Measurements from ENCODE around the gene IRF4.

Gene IRF4

DNA sequence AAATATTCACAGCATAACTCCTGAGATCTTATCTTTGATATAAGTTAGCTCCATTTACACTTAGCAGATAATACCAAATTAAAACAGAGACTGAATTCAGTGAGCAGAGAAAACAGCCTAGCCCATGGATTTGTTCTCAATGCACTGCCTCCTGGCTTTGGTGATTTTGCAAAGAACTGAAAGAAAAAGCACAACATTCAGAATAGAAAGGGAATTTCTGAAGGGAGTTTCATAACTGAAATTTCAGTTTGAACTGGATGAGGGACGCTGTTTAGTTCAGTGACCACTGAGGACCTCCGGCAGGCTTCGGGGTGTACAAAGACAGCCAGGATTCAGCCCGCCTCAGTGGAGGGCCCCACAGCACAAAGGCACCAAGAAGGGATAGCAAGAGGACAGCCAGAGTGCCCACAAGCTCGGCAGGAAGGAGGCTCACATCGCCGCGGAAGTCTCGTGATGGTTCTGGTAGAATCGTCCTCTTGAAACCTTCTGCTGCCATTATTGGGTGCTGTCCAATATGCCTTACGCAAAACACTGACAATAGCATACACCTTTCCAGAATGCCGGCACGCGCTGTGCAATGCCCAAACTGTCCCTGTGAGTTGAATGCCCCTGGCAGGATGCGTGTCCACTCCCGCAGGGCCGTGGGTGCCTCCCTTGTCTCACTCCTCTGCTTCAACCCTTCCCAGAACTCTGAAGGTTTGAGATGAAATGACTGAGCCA lies 9.7 kb upstream of the IRF4 start:
- DNase-seq (ENCODE audit: low read depth): no peak

DNA sequence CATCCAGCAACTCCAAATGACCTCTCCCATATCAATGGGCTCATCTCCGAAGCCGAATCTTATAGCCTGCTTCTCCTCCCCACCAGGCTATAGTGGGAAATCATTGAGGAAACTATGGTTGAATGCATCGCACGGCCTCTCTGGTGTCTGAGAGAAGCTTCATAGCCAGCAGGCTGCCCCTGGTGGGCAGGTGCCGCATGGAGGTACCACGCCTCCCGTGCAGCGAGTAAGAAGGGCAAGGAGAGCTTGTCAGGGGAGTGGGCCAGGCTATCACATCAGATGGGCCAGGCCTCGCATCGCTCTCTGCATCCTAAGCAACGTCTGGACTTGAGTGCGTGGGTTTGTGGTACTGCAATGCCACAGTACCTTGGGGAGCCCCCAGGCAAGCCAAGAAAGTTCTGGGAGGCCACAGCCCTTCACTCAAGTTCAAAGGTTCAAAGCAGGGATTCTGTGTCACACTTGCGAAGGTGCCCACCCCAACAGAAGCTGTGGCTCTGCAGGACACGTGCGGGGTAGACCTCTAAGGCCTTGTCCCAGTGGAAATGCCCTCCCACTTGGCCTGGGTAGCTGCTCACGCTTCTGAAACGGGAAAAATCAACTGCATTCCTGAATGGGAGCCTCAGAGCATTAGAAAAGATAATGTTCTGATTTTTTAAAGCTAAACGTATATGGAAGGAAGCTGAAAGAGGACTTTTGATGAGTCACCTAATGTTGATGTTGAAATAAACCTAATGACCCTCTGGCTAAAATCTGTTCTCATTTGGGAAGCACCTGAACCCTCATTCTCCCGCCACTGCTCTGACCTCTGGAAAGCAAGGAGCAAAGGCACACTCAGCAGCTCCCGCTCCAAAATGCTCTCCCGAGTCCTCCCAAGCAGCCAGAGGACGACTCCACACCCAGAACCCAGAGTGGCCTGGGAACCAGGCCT lies 8.4 kb upstream of the IRF4 start:
- DNase-seq (ENCODE audit: low read depth): no peak

DNA sequence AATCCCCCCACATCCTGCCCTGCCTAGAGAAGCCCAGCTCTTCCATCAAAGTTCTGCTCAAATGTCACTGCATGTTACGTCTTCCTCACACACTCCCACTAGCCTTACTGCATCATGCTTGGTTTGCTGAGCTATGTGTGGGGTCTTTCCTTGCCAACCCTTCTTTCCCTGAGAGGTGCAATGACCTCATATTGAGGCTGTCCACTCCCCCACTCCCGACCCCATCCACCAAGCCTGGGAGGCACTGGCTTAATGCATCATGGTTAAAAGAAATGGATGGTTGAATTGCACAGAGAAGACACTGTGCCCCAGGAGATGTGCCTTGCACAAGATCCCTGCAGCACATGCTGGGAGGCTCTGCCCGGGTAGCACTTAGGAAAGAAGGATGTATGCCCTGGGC lies 7.7 kb upstream of the IRF4 start:
- DNase-seq (ENCODE audit: low read depth): no peak

DNA sequence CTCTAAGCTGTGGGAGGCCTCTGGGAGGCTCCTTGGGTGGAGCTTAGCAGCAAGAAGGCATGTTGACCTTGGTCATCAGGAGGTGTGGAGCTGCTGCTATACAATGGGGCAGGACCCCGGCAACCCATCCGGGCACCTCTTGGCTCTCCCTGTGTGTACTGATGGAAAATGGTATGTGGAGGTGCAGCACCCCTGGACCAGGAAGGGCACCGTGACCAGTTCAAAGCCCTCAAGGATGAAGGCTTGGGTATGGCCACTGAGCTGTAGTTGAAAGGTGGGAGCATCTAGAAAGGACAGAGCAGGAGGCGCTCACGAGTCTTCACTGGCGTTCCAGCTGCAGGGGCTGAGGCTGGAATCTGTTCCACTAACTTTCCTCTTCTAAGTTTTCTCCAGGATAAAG lies 6.7 kb upstream of the IRF4 start:
- DNase-seq (ENCODE audit: low read depth): no peak

DNA sequence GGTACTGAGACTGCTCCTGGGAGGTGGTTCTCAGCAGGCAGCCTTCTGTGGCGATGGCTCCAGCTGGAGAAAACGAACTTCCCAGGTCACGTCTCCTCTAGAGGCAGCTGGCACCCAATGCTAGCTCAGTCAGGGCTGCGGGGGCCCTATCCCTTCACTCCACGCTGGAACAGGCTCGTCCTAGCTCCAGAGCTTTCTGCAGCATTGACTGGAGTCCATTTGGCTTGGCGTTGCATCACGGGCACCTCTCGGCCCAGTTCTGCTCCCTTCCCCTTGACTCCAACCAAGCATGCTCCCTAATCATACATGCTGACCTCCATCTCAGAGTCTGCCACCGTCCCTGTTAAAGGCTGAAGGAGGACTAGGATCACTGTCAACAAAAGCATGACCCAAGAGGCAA lies 5.9 kb upstream of the IRF4 start:
- no peak for DNase-seq (ENCODE audit: low read depth)

DNA sequence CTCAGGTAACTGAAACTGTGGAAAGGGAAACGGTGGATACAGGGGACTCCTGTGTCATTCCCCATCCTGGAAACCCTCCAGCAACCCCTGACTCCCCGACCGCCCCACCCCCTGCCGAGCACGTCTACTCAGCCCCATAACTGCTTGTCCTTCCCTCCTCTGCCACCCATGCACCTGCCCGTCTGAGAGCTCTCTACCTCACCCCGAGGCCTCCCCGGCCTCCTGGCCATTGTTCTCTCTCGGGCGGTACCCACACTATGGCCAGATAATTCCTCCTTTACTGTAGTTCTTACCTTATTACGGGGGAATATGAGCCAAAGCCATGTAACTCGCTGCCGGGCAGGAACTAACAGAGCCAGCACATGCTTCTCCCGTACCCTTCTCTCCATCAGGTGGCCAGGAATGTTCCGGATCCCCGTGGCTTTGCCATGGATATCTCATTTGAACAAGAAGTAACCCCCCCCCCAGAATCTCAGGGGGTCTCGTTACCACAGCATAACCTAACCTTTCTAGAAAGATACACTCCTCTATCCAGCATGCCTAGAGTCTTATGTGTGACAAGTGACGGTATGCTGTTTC lies 4.8 kb upstream of the IRF4 start:
- no peak for DNase-seq (ENCODE audit: low read depth)

DNA sequence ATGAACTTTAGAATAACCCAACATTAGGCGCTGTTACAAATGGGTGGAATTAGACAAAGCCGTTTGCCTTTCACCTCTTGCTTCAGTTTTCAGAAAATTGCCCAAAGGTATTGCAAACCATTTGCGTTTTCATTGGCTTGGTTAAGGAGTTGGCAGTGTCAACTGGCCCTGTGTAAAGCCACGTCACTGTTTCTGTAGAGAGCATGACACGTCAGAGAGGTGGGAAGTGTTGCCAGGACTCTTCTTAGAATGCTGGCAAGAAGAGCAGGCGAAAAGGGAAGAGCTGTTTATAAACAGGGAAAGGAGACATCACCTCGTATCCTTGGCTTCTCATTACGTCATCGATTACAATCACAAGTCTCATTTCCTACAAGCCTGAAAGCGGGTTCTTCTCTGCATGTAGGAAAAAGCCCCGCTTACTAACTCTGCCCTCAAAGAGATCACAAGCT lies 4.2 kb upstream of the IRF4 start:
- DNase-seq (ENCODE audit: low read depth): no peak

DNA sequence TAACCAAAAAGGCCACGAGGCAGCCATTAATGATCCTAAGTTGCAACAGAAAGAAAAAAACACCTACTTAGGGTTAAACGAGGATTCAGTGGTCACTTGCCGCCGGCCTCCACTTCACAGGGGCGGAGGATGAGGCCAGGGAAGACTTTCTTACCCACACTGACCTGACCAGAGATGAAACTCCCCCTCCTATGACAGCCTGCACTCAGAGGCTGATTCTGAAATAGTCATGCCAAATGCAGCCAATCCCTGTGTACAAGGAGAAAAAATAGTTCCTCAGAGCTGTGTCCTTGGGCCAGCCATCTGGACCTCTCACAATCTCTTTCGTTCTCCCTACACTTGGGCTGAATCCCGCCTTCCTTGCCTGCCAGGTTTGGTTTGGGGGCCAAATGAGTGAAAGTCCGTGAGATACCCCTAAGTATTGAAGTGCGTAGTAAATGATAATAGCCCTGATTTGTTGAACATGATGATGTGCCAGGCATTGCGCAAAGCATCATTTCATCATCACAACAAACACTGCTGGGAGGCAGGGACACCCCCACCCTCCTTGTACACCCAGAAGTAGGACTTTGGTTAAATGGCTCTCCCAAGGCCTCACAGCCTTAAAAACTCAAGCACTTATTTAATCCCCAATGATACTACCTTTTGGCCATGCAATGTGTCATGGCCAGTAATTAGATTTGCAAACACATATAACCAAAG lies 3.2 kb upstream of the IRF4 start:
- DNase-seq (ENCODE audit: low read depth): no peak

DNA sequence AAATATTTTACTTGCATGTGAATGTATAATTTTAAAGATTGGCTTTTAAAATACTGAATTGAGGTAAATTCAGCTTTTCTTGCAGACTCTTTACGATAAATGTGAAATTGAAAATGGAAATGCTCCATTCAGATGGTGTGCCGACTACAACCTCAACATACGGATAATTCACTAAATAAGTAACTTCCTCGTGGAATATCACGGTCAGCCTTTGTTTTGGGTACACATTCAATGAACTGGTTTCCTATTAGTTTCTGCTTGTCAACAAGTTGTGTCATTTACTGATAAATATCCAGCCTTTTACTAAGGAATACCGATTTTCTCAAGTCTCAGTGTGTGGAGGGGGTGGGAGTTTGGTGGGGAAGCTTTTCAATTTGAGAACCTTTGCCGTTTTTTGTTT lies 2.4 kb upstream of the IRF4 start:
- DNase-seq (ENCODE audit: low read depth): no peak

DNA sequence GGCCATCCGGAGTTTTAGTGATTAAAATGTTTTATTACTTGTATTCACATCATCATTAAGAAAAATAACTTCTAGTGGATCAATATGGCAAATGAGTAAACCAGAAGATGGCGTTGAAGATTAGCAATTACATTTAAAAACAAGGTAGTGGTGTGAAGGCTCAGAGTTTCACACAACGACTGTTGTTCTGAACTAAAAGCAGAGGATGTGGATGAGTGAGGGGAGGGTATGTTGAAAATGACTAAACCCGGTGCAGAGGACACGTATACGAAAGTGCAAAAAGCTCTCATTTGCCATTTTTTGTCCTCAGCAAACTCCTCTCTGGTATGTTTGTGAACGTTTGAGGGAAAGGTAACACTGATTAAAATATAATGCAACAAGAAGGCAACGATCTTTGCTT lies 1.9 kb upstream of the IRF4 start:
- no peak for DNase-seq (ENCODE audit: low read depth)

DNA sequence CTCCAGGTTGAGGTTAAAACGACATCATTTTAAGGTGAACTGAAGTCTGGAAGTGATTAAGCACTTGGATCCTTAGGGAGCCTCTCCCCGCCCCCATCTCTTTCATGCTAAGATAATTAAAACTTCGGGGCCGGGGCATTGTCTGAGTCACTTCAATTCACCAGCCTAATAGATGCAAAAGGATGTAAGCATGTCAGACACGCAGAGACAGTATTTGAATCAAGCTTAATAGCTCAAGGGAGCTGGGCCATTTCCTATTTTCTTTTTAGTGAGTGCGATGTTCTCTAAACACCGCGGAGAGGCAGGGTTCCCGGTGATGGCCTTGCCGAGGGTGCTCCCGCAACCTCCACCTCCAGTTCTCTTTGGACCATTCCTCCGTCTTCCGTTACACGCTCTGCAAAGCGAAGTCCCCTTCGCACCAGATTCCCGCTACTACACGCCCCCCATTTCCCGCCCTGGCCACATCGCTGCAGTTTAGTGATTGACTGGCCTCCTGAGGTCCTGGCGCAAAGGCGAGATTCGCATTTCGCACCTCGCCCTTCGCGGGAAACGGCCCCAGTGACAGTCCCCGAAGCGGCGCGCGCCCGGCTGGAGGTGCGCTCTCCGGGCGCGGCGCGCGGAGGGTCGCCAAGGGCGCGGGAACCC lies 516 bp upstream of the IRF4 start:
- no peak for DNase-seq (ENCODE audit: low read depth)

DNA sequence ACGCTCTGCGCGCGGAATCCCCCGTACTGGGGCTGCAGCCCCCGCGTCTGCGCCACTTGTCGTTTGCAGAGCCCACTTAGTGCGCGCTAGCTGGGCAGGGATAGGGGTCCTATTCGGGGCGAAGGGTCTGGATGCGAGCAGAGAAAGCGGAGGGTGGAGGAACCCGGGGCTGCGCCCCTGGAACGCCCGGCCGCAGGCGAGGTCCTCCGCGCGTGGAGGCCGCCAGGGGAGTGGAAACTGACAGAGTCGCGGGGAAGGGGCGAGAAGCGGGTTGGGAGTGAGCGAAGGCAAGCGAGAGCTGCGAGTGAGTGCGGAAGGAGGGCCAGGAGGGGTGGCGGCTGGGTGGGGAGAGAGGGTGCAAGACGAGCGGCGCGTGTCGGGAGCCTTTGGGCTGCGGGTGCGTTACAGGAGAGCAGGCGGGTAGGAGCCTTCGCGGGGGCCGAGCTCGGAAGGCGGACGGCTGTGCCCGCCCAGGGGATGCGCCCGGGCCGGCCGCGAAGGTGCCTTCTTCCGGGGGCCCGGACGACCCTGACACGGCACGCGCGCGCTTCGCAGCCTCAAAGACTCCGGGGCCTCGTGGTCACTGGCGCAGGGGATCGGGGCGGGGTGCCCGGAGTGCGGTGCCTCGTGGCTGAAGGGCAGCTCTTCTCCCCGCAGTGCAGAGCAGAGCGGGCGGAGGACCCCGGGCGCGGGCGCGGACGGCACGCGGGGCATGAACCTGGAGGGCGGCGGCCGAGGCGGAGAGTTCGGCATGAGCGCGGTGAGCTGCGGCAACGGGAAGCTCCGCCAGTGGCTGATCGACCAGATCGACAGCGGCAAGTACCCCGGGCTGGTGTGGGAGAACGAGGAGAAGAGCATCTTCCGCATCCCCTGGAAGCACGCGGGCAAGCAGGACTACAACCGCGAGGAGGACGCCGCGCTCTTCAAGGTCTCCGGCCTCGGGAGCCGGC lies 1.2 kb downstream of the IRF4 start:
- no peak for DNase-seq (ENCODE audit: low read depth)

DNA sequence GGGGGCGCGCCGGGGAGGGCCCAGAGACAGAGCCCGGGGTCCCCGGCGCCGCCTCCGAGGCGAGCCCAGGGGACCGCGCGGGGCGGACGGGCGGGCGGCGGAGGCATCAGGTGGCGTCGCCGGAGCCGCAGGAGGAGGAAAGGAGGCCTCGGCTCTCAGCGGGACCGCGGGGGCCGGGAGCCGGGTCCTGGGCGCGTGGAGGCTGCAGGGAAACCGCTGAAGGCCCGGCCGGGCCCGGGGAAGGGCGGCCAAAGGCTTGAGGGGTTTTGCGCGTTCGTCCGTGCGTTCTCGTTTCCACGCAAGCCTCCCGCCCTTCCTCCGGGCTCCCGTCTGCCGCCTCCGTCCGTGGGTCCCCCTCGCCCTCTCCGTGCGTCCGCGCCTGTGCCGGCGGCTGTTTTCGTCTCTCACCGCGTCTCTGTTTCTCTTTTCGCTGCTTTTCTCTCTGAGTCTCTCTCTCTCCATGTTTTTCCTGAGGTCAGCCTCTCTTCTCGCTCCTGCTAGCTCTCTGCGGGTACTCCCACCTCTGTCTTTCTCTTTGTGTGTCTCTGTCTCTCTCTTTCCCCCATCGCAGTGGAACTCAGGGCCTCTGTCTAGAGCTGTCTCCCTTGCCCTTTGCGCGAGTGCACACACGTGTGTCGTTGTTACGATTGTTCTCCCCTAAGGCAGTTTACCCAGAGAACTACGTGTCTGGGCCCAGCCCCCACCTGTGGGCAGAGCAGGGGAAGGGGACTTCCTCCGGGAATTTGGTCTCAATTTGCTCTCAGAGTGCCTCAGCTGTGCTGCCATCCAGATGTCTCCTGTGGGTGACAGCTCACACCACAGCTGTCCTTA lies 2.1 kb downstream of the IRF4 start:
- DNase-seq (ENCODE audit: low read depth): no peak

DNA sequence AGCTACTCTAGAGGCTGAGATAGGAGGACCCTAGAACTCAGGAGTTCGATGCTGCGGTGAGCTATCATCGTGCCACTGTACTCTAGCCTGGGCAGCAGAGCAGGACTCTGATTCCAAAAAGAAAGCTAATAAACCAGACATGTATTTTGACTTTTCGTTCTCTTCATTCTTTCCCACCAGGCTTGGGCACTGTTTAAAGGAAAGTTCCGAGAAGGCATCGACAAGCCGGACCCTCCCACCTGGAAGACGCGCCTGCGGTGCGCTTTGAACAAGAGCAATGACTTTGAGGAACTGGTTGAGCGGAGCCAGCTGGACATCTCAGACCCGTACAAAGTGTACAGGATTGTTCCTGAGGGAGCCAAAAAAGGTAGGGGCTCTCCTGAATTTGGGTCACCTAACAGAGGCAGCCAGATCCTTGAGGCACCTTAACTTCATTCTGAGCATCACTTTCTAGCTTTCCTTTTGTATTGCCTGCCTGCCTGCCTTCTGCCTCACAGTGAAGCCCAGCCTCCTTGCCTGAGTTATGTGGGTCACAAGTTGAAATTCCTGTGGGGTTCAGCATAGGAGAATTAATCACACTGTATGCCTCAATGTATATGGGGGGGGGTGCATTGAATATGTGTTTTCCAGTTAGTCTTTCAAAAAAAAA lies 3.2 kb downstream of the IRF4 start:
- DNase-seq (ENCODE audit: low read depth): no peak

DNA sequence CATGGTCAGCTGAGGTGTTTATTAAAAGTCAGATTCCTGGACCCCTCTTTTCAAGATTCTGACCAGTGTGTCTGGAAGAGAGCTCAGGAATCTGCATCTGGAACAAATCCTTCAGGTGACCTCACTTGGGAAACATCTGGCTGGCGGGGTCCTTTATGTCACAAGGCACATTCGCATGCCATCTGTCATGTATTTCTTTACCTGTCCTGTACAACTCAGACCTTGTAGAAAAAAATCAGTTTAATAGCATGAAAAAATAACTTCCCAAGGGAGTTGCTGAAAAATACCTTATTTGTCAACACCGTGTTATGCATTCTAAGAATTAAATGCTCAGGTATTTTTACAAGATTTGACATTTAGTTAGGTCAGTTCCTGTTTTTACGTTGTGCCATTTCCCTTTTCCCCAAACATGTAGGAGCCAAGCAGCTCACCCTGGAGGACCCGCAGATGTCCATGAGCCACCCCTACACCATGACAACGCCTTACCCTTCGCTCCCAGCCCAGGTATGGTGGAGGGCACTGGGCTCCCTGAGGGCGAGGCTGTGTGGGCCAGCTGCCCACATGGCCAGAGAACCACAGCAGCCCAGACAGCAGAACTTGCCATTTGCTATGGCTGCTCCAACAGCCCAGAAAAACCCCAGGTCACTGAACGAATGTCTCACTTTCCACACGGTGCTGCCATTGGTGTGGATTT lies 4.0 kb downstream of the IRF4 start:
- DNase-seq (ENCODE audit: low read depth): no peak

DNA sequence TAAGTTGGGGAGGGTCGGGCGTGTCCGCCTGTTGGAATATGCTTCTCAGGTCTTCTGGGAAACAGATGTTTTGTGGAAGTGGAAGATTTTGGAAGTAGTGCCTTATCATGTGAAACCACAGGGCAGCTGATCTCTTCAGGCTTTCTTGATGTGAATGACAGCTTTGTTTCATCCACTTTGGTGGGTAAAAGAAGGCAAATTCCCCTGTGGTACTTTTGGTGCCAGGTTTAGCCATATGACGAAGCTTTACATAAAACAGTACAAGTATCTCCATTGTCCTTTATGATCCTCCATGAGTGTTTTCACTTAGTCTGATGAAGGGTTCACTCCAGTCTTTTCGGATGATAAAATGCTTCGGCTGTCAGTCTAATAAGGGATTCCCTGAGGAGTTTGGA lies 4.6 kb downstream of the IRF4 start:
- DNase-seq (ENCODE audit: low read depth): no peak

DNA sequence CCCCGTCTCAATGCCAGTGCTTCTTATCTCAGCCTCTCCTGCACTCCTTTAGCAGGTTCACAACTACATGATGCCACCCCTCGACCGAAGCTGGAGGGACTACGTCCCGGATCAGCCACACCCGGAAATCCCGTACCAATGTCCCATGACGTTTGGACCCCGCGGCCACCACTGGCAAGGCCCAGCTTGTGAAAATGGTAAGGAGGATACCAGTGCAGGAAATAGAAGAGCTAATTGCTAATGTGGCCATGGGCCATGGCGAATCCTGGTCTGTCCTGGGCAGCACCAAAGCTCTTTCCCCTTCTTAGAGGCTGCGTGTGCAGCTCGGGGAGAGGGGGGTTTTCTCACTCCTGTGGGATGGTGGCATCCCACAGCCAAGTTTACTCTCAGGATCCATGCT lies 5.5 kb downstream of the IRF4 start:
- no peak for DNase-seq (ENCODE audit: low read depth)

DNA sequence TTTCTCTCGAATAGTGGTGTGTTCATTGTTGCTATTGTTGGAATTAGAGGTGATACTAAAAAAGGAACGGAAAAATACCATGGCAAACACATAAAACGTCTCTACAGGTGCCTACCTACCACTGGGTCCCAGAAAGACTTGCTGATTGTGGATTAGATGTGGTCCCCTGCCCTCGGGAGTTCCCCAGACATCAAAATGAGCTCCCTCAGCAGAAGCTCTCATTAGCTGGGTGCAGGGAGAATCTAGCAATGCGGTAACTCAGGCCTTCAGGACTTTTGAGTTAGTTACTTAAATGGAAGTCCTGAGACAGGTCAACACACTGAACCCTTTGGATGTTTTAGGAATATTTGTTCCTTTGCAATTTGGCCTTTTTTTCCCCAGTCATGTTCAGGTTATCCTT lies 6.1 kb downstream of the IRF4 start:
- no peak for DNase-seq (ENCODE audit: low read depth)

DNA sequence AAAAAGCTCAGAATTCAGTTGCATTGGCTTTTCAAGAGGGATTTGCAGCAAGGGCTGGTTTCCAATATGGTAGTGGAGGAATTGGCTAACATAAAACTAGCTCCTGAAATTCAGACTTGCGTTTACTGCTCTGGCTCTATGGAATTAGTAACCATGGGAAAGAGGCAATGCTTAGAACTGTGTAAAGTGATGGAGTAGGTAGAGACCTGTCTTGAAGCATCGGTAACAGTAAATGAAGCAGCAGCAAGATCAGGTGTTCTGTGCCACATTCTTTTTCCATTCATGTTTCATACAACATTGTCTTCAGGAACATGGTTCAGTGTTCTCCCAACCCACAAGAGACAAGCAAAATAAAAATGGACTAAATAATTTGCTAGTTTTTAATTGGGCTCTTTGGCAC lies 6.5 kb downstream of the IRF4 start:
- no peak for DNase-seq (ENCODE audit: low read depth)
